Measurements from ENCODE around the gene NSUN2. TPM values are rescaled to one million over a fixed set of nuclear protein-coding genes. Genes with fewer than 3 reads are reported as not detected.
A peak's percentile ranks its signal among the peaks of the same experiment; 100 is the strongest.

Gene NSUN2
- total RNA-seq, 4 donors from 2014 or later = 38.5 to 100 (median 40.4) TPM

GRCh38 chr5:6598351-6598900 lies 34.4 kb downstream of the NSUN2 start:
- ATAC-seq (ENCODE audit: low FRiP score) (peak; percentile 81), DNase-seq (ENCODE audit: low spot score) (no peak)
- TF ChIP-seq CTCF (IDR thresholded peaks at IDR 0.05) = no peak

GRCh38 chr5:6597557-6597956 lies 35.3 kb downstream of the NSUN2 start:
- no peak for DNase-seq (ENCODE audit: low spot score)
- ATAC-seq (ENCODE audit: low FRiP score) = no peak
- TF ChIP-seq CTCF (IDR thresholded peaks at IDR 0.05) = no peak

- no peak for TF ChIP-seq CTCF (IDR thresholded peaks at IDR 0.05)
- ATAC-seq (ENCODE audit: low FRiP score) (no peak), DNase-seq (ENCODE audit: low spot score) (no peak)
Measured at GRCh38 chr5:6596388-6596787, 36.5 kb downstream of the NSUN2 start.

GRCh38 chr5:6595405-6595804 lies 37.4 kb downstream of the NSUN2 start:
- no peak for TF ChIP-seq CTCF (IDR thresholded peaks at IDR 0.05)
- ATAC-seq (ENCODE audit: low FRiP score) (no peak), DNase-seq (ENCODE audit: low spot score) (no peak)

GRCh38 chr5:6594066-6594465 lies 38.8 kb downstream of the NSUN2 start:
- no peak for TF ChIP-seq CTCF (IDR thresholded peaks at IDR 0.05)
- DNase-seq (ENCODE audit: low spot score) = no peak
- ATAC-seq (ENCODE audit: low FRiP score) = no peak

- TF ChIP-seq CTCF (IDR thresholded peaks at IDR 0.05) = no peak
- DNase-seq (ENCODE audit: low spot score) (no peak), ATAC-seq (ENCODE audit: low FRiP score) (no peak)
Measured at GRCh38 chr5:6593148-6594016, 39.5 kb downstream of the NSUN2 start.

GRCh38 chr5:6592601-6593000 lies 40.2 kb downstream of the NSUN2 start:
- DNase-seq (ENCODE audit: low spot score) = no peak
- no peak for TF ChIP-seq CTCF (IDR thresholded peaks at IDR 0.05)
- ATAC-seq (ENCODE audit: low FRiP score) = peak; percentile 57
